ENCODE measurements around the gene GREB1. TPM values are rescaled to one million over a fixed set of nuclear protein-coding genes. Genes with fewer than 3 reads are reported as not detected.

The GREB1 gene
- total and polyA plus RNA-seq, 2 of the 13 experiments (the other 11 are each of a cell fraction or from before 2014, with no cell fraction given): 31.3 to 61.2 TPM

GRCh38 chr2:11539317-11540147 lies 5.7 kb downstream of the GREB1 start (continued):
- TF ChIP-seq ZNF646 (CRISPR knock-in tag; IDR thresholded peaks at IDR 0.05) (peak; percentile 57), ZNF557 (CRISPR knock-in tag; IDR thresholded peaks at IDR 0.05) (no peak), FOXK1 (CRISPR knock-in tag; IDR thresholded peaks at IDR 0.05; ENCODE audit: borderline replicate concordance, low read depth) (peak; percentile 84; the same call in 1 of the 2 replicates), HMG20A (CRISPR knock-in tag; IDR thresholded peaks at IDR 0.05; ENCODE audit: borderline replicate concordance) (peak; percentile 66; the same call in 1 of the 2 replicates), ARID4A (CRISPR knock-in tag; IDR thresholded peaks at IDR 0.05; ENCODE audit: borderline replicate concordance) (peak; percentile 93), MED1 (CRISPR knock-in tag; IDR thresholded peaks at IDR 0.05) (peak; percentile 93), CHD4 (IDR thresholded peaks at IDR 0.05; ENCODE audit: borderline replicate concordance, low read length) (no peak), ZFP1 (CRISPR knock-in tag; IDR thresholded peaks at IDR 0.05) (no peak), DMTF1 (CRISPR knock-in tag; IDR thresholded peaks at IDR 0.05) (no peak), IKZF1 (IDR thresholded peaks at IDR 0.05) (no peak), PRDM4 (CRISPR knock-in tag; IDR thresholded peaks at IDR 0.05; ENCODE audit: borderline replicate concordance) (peak; percentile 37; the same call in 1 of the 2 replicates)

All from HepG2 (cell line).